ENCODE data around the gene CCDC152. TPM values are rescaled to one million over a fixed set of nuclear protein-coding genes. Genes with fewer than 3 reads are reported as not detected.

CCDC152 gene
- total RNA-seq, 5 donors from 2014 or later (not counting 1 experiment from before 2014, with no cell fraction given) = 3.6 to 6.5 (median 5.7) TPM

DNA sequence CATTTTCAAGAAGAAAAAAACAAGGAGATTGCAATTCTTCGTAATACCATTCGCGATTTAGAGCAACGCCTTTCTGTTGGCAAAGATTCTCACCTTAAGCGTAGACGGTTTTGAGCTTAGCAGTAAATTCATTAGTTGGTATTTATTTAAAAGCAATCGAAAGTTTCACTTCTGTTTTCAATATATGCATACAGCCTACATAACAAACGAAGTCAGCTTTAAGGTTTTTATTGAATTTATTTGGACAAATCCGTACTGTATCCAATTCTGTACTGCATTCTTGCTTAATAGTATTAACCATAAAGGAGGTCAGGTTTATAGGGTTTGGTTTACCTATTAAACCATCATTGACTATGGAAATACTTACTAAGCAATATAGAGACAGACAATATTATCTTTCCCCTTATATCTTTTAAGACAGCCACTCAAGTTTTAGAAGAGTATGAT is 43.1 kb downstream of the CCDC152 start:
- no peaks in the 10 kb centered on the region for H3K27me3 Mint-ChIP-seq
- H3K36me3 Mint-ChIP-seq = peaks cover 23% of the 10 kb centered on the region
- Histone ChIP-seq H3K4me3 (ENCODE audit: control insufficient read depth in 1 of 2, extremely low read depth in 1 of 2, low read length in 1 of 2) (no peak overlapping the region), H3K36me3 (ENCODE audit: control insufficient read depth in 2 of 2, extremely low read depth in 1 of 2, insufficient read depth in 1 of 2, low read length in 1 of 2) (no peaks in the 10 kb centered on the region), H3K4me1 (ENCODE audit: control insufficient read depth in 1 of 2, extremely low read depth in 1 of 2, insufficient read depth in 2 of 2, low read length in 2 of 2) (no peaks in the 10 kb centered on the region), H3K27me3 (replicated peaks in 1 of 2; ENCODE audit: control insufficient read depth in 2 of 2, extremely low read depth in 1 of 2, insufficient read depth in 2 of 2, low read length in 1 of 2) (no peaks in the 10 kb centered on the region), H3K9me3 (no peaks in the 10 kb centered on the region), H3K27ac (ENCODE audit: low read length) (no peak overlapping the region)
- WGBS (ENCODE audit: insufficient coverage) = 100% methylated on average over 1 of the region's 9 CpGs
- no peak overlapping the region for H3K4me3 Mint-ChIP-seq
- DNase-seq (no peak), ATAC-seq (replicated peaks in 1 of 4) (no peak)
- H3K27ac Mint-ChIP-seq = no peak overlapping the region
- H3K9me3 Mint-ChIP-seq = peaks cover 0 to 4% (median under 1%) of the 10 kb centered on the region in 3 donors
- H3K4me1 Mint-ChIP-seq = no peaks in the 10 kb centered on the region
- CTCF ChIA-PET = no interaction called here
- POLR2A ChIA-PET = no interaction called here

DNA sequence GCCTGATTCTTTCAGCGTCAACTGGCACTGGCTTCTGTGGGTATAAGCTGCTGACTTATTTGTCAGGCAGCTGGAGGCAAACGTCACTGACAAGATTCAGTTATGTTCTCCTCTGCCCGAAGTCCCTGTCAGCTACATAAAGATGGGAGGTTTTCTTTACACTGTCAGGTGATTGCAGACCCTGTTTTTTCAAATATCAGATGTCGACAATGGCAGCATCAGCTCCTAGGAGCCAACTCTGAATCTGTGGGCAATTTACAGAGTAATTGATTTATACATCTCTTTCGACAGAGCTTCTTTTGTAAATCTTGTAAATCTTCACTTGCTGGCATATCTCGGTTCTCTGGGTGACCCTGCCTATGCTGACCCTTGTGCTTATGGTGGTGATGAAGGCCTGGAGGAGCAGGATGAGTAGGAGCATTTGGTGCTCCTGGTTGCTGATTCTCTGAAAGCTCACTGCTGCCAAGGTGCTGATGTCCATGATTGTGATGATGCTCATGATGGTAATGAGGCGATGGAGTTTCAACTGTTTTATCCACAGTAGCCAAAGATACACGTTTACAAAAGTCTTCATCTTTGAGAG is 44.2 kb downstream of the CCDC152 start:
- DNase-seq (no peak), ATAC-seq (replicated peaks in 1 of 4) (no peak)
- Mint-ChIP-seq H3K27ac (no peak overlapping the region), H3K27me3 (no peaks in the 10 kb centered on the region), H3K36me3 (peaks cover 24% of the 10 kb centered on the region), H3K4me1 (no peaks in the 10 kb centered on the region), H3K9me3 (peaks cover 0 to 2% (median 0%) of the 10 kb centered on the region in 3 donors), H3K4me3 (no peak overlapping the region)
- ChIA-PET CTCF (no interaction called here), POLR2A (interaction anchor here in 1 of 2 donors (0.7 kb wide), 1 partner anchor 92 kb away, joined by 3 read pairs; no protein-coding TSS in a partner anchor)
- Histone ChIP-seq H3K36me3 (ENCODE audit: control insufficient read depth in 2 of 2, extremely low read depth in 1 of 2, insufficient read depth in 1 of 2, low read length in 1 of 2) (no peaks in the 10 kb centered on the region), H3K27ac (ENCODE audit: low read length) (no peak overlapping the region), H3K27me3 (replicated peaks in 1 of 2; ENCODE audit: control insufficient read depth in 2 of 2, extremely low read depth in 1 of 2, insufficient read depth in 2 of 2, low read length in 1 of 2) (no peaks in the 10 kb centered on the region), H3K9me3 (no peaks in the 10 kb centered on the region), H3K4me1 (ENCODE audit: control insufficient read depth in 1 of 2, extremely low read depth in 1 of 2, insufficient read depth in 2 of 2, low read length in 2 of 2) (no peaks in the 10 kb centered on the region), H3K4me3 (ENCODE audit: control insufficient read depth in 1 of 2, extremely low read depth in 1 of 2, low read length in 1 of 2) (no peak overlapping the region)
- WGBS (ENCODE audit: insufficient coverage) = 86% methylated on average over 5 of the region's 8 CpGs

DNA sequence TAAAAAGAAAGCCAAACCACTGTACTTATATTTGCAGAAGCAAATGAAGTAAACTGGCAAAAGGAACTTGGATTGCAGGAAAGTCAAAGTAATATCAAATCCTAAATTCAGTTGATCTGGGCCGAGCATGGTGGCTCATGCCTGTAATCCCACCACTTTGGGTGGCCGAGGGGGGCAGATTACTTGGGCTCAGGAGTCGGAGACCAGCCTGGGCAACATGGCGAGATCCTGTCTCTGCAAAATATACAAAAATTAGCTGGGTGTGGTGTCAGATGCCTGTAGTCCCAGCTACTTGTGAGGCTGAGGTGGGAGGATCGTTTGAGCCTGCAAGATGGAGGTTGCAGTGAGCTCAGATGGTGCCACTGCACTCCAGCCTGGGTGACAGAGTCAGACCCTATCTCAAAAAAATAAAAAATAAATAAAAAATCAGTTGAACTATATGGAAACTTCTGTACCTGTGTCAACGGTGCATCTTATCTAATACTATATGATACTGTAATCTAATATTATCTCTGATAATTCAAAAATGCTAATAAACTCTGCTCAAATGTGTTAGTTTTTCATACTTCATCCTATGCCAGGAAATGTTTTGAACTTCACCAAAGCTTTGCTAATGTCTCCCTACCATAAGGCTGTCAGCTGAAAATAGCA is 45.0 kb downstream of the CCDC152 start:
- CTCF ChIA-PET = no interaction called here
- DNase-seq = no peak
- Histone ChIP-seq H3K36me3 (ENCODE audit: control insufficient read depth in 2 of 2, extremely low read depth in 1 of 2, insufficient read depth in 1 of 2, low read length in 1 of 2) (no peaks in the 10 kb centered on the region), H3K27me3 (replicated peaks in 1 of 2; ENCODE audit: control insufficient read depth in 2 of 2, extremely low read depth in 1 of 2, insufficient read depth in 2 of 2, low read length in 1 of 2) (no peaks in the 10 kb centered on the region), H3K9me3 (no peaks in the 10 kb centered on the region), H3K4me3 (ENCODE audit: control insufficient read depth in 1 of 2, extremely low read depth in 1 of 2, low read length in 1 of 2) (no peak overlapping the region), H3K27ac (ENCODE audit: low read length) (no peak overlapping the region), H3K4me1 (ENCODE audit: control insufficient read depth in 1 of 2, extremely low read depth in 1 of 2, insufficient read depth in 2 of 2, low read length in 2 of 2) (no peaks in the 10 kb centered on the region)
- Mint-ChIP-seq H3K9me3 (no peaks in the 10 kb centered on the region), H3K27ac (no peak overlapping the region), H3K4me1 (no peaks in the 10 kb centered on the region), H3K36me3 (peaks cover 23% of the 10 kb centered on the region), H3K4me3 (no peak overlapping the region), H3K27me3 (no peaks in the 10 kb centered on the region)
- ATAC-seq (replicated peaks in 1 of 4) = no peak
- WGBS (ENCODE audit: insufficient coverage) = 96% methylated on average over 4 of the region's 6 CpGs
- POLR2A ChIA-PET = interaction anchor here in 1 of 2 donors (0.5 to 0.7 kb wide), 2 partner anchors 93 to 575 kb away, joined by 3 read pairs; no protein-coding TSS in a partner anchor

DNA sequence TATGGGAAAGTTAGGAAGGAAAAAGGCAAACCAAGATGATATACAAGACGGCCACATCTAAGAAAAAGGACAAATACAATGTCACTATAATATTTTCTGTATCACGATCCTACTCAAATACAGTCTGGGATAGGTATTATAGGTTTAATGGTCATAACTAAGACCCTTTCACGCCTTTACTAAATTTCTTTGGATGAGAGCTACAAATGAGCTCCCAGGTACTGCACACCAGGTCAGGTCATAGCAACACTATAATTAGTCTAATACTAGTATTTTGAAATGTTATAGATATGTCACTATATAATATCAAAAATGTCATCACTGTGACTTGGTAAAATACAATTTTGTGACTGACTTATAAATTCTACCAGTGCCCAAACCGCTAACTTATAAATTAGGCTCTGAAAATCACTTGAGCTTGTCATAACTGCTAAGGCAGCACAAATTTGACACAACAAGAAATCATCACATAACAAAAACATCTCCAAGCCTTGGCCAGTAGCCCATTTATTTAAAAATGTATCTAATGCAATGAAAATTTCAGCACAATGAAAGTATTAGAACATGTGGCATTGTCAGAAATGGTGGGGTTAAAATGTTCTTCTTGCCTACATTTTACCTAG is 48.2 kb downstream of the CCDC152 start:
- H3K4me3 ChIP-seq (ENCODE audit: control insufficient read depth in 1 of 2, extremely low read depth in 1 of 2, low read length in 1 of 2) = no peak overlapping the region
- Mint-ChIP-seq H3K27me3 (no peaks in the 10 kb centered on the region), H3K4me1 (no peaks in the 10 kb centered on the region), H3K36me3 (peaks cover 7% of the 10 kb centered on the region), H3K27ac (no peak overlapping the region), H3K9me3 (no peaks in the 10 kb centered on the region), H3K4me3 (no peak overlapping the region)
- no peak for DNase-seq
- H3K9me3 ChIP-seq = no peaks in the 10 kb centered on the region
- H3K36me3 ChIP-seq (ENCODE audit: control insufficient read depth in 2 of 2, extremely low read depth in 1 of 2, insufficient read depth in 1 of 2, low read length in 1 of 2) = no peaks in the 10 kb centered on the region
- WGBS (ENCODE audit: insufficient coverage) = no CpG with 5 or more reads among the region's 4 CpGs
- ChIA-PET CTCF (interaction anchor here in 1 of 2 donors (0.5 kb wide), 1 partner anchor 1184 kb away, joined by 3 read pairs; no protein-coding TSS in a partner anchor), POLR2A (no interaction called here)
- no peak for ATAC-seq (replicated peaks in 1 of 4)
- H3K27me3 ChIP-seq (replicated peaks in 1 of 2; ENCODE audit: control insufficient read depth in 2 of 2, extremely low read depth in 1 of 2, insufficient read depth in 2 of 2, low read length in 1 of 2) = no peaks in the 10 kb centered on the region
- H3K4me1 ChIP-seq (ENCODE audit: control insufficient read depth in 1 of 2, extremely low read depth in 1 of 2, insufficient read depth in 2 of 2, low read length in 2 of 2) = no peaks in the 10 kb centered on the region
- H3K27ac ChIP-seq (ENCODE audit: low read length) = no peak overlapping the region

DNA sequence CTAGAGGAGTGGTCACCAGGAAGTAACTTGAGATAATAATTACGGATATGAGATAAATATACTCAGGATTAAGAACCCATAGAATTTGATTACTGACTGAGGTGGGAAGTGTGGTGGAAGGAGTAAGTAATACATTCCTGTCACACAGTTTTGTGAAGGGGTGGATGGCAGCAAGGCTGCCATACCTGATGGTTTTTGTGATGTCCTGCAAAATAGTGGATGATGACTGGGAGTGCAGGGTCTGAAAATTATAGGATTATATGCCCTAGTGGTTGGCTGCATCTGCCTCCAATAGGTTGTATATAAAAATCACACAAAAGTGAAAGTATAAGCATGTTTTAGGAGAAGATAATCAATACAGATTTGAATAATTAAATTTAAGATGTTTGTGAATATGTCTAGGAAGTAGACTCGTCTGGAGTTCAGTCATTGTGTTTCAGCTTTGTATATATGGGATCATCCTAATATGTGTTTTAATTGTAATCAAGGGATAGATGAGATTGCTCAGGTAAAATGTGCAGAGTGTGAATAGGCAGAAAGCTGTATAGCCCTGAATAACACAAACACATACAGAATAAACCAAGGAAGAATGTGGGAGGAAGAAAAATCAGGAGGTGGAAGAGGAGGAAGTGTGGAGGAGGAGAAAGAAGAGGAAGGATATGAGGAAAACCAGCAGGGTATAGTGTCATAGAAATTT is 49.5 kb downstream of the CCDC152 start:
- H3K27ac ChIP-seq (ENCODE audit: low read length) = no peak overlapping the region
- H3K9me3 Mint-ChIP-seq = no peaks in the 10 kb centered on the region
- ChIA-PET CTCF (interaction anchor here in 1 of 2 donors (0.5 kb wide), 1 partner anchor 212 kb away, joined by 7 read pairs; no protein-coding TSS in a partner anchor), POLR2A (no interaction called here)
- H3K36me3 ChIP-seq (ENCODE audit: control insufficient read depth in 2 of 2, extremely low read depth in 1 of 2, insufficient read depth in 1 of 2, low read length in 1 of 2) = no peaks in the 10 kb centered on the region
- ATAC-seq (replicated peaks in 1 of 4) (no peak), DNase-seq (no peak)
- H3K27me3 ChIP-seq (replicated peaks in 1 of 2; ENCODE audit: control insufficient read depth in 2 of 2, extremely low read depth in 1 of 2, insufficient read depth in 2 of 2, low read length in 1 of 2) = no peaks in the 10 kb centered on the region
- no peak overlapping the region for H3K4me3 Mint-ChIP-seq
- H3K36me3 Mint-ChIP-seq = peaks cover 4% of the 10 kb centered on the region
- H3K4me3 ChIP-seq (ENCODE audit: control insufficient read depth in 1 of 2, extremely low read depth in 1 of 2, low read length in 1 of 2) = no peak overlapping the region
- H3K27me3 Mint-ChIP-seq = no peaks in the 10 kb centered on the region
- H3K4me1 ChIP-seq (ENCODE audit: control insufficient read depth in 1 of 2, extremely low read depth in 1 of 2, insufficient read depth in 2 of 2, low read length in 2 of 2) = no peaks in the 10 kb centered on the region
- H3K9me3 ChIP-seq = no peaks in the 10 kb centered on the region
- no peaks in the 10 kb centered on the region for H3K4me1 Mint-ChIP-seq
- WGBS (ENCODE audit: insufficient coverage) = 100% methylated on average over 1 of the region's 2 CpGs
- no peak overlapping the region for H3K27ac Mint-ChIP-seq

DNA sequence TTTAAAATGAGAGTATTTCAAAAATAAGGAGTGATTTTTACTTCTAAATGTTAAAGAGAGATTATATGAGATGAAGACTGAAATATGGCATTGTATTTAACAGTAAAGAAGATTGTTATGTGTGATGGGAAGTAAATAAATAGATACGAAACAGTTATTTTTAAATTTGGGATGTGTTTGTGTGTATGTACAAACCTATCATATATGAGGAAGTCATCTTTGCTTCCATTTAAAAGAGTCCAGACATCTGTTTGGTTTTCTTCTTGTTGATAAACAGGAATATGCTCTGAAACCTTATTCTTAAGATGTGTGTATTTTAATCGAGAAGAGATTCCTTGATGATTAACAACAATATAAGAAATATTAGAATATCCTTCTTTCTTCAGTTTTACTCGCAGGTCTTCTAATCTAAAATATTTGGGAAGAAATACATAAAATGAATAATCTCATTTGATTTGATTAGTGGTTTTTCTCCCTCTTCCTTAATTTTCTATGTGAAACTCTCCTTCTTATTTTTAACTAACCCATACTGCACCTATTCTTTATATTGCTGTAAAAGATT is 50.2 kb downstream of the CCDC152 start:
- Mint-ChIP-seq H3K4me3 (no peak overlapping the region), H3K9me3 (no peaks in the 10 kb centered on the region), H3K27ac (no peak overlapping the region), H3K36me3 (peaks cover 4% of the 10 kb centered on the region), H3K4me1 (peaks cover 0 to 3% (median under 1%) of the 10 kb centered on the region in 3 donors), H3K27me3 (no peaks in the 10 kb centered on the region)
- H3K4me3 ChIP-seq (ENCODE audit: control insufficient read depth in 1 of 2, extremely low read depth in 1 of 2, low read length in 1 of 2) = no peak overlapping the region
- DNase-seq = no peak
- no peaks in the 10 kb centered on the region for H3K36me3 ChIP-seq (ENCODE audit: control insufficient read depth in 2 of 2, extremely low read depth in 1 of 2, insufficient read depth in 1 of 2, low read length in 1 of 2)
- no peaks in the 10 kb centered on the region for H3K27me3 ChIP-seq (replicated peaks in 1 of 2; ENCODE audit: control insufficient read depth in 2 of 2, extremely low read depth in 1 of 2, insufficient read depth in 2 of 2, low read length in 1 of 2)
- CTCF ChIA-PET = interaction anchor here in 1 of 2 donors (0.5 kb wide), 1 partner anchor 212 kb away, joined by 7 read pairs; no protein-coding TSS in a partner anchor
- no peaks in the 10 kb centered on the region for H3K4me1 ChIP-seq (ENCODE audit: control insufficient read depth in 1 of 2, extremely low read depth in 1 of 2, insufficient read depth in 2 of 2, low read length in 2 of 2)
- H3K27ac ChIP-seq (ENCODE audit: low read length) = no peak overlapping the region
- no peak for ATAC-seq (replicated peaks in 1 of 4)
- POLR2A ChIA-PET = no interaction called here
- no peaks in the 10 kb centered on the region for H3K9me3 ChIP-seq
- no CpG with 5 or more reads among the region's 3 CpGs for WGBS (ENCODE audit: insufficient coverage)
